LNCaP clone FGC (cell line): Measurements from ENCODE around the gene CD200R1.
"Not testable (repeated sequence)": the region's sequence is repeated elsewhere in the genome, so short reads cannot be mapped to it uniquely, and the experiment has no call there.

Experiments used
- DNase-seq: peaks from one replicate; pipeline ENCODE4 v3.0.0-alpha.2; 2011; ENCODE audit warnings: low read depth
- H3K4me3 ChIP-seq: 2 replicates; pipeline ENCODE4 v1.5.1; 2011; ENCODE audit warnings: mild to moderate bottlenecking, low read depth, low read length, control low read depth
- TF ChIP-seq, protein P1 (sequence below): IDR thresholded peaks from 2 replicates; pipeline ENCODE4 v1.5.1; 2012; ENCODE audit warnings: mild to moderate bottlenecking; ENCODE audit not compliant: control insufficient read depth, insufficient read depth; ENCODE audit errors: extremely low read depth

The CD200R1 gene

DNA sequence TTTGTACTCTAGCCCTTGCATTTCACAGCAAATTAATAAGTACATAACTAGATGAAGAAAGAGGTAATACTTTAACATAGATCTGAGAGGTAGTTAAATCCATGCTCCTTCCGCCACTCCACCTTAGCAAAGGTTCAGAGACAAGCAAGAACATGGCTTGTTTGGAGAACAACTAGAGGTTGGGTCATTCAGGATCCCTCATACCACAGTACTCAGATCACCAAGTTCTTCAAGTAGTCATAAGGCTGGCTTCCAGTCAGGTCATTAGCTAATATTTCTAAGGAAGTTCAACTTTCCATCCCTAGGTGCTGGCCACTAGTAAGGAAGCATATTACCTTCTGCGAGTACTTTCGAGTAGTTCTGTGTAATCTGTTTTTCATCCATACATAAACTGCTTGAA is 44.1 kb downstream of the CD200R1 start:
- no peak for DNase-seq
- H3K4me3 ChIP-seq = no peak overlapping the region
- TF ChIP-seq, protein P1, sequence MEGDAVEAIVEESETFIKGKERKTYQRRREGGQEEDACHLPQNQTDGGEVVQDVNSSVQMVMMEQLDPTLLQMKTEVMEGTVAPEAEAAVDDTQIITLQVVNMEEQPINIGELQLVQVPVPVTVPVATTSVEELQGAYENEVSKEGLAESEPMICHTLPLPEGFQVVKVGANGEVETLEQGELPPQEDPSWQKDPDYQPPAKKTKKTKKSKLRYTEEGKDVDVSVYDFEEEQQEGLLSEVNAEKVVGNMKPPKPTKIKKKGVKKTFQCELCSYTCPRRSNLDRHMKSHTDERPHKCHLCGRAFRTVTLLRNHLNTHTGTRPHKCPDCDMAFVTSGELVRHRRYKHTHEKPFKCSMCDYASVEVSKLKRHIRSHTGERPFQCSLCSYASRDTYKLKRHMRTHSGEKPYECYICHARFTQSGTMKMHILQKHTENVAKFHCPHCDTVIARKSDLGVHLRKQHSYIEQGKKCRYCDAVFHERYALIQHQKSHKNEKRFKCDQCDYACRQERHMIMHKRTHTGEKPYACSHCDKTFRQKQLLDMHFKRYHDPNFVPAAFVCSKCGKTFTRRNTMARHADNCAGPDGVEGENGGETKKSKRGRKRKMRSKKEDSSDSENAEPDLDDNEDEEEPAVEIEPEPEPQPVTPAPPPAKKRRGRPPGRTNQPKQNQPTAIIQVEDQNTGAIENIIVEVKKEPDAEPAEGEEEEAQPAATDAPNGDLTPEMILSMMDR = no peak

DNA sequence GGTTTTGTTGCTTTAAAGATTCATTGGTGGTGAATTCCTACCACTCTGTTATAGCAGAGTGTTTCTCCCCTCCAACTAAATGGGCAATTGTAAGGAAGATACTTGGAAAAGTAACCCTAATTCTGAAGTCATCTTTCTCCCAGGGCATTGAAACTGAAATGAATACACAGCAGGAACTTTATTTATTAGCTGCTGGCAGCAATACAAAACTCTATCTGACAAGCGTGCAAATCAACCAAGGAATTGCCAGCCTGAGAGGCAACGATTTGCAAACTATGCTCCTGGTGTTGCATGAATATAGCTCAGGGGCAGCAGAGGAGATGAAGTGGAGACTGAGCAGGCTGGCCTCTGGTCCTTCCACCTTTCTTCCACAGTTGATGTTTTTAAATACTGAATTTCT is 48.9 kb downstream of the CD200R1 start:
- TF ChIP-seq, protein P1 = no peak
- no peak overlapping the region for H3K4me3 ChIP-seq
- no peak for DNase-seq

DNA sequence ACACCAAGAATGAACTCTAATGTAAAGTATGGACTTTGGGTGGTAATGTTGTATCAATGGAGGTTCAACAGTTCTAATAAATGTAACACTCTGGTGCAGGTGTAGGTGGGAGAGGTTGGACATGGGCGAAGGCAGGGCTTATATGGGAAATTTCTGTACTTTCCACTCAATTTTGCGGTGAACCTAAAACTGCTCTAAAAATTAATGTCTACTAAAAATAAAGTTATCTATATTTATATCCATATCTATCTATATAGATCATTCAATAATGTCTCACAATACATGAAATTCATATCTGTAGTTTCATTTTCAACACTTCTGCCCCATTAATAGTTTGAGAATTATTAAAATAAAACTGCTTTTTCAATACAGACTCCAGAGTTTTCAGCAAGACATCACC is 49.3 kb downstream of the CD200R1 start:
- no peak for DNase-seq
- H3K4me3 ChIP-seq = no peak overlapping the region
- TF ChIP-seq, protein P1 = no peak

DNA sequence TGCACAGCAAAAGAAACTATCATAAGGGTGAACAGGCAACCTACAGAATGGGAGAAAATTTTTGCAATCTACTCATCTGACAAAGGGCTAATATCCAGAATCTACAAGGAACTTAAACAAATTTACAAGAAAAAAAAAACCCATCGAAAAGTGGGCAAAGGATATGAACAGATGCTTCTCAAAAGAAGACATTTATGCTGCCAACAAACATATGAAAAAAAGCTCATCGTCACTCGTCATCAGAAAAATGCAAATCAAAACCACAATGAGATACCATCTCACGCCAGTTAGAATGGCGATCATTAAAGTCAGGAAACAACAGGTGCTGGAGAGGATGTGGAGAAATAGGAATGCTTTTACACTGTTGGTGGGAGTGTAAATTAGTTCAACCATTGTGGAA is 55.4 kb downstream of the CD200R1 start:
- not testable (repeated sequence) for DNase-seq

DNA sequence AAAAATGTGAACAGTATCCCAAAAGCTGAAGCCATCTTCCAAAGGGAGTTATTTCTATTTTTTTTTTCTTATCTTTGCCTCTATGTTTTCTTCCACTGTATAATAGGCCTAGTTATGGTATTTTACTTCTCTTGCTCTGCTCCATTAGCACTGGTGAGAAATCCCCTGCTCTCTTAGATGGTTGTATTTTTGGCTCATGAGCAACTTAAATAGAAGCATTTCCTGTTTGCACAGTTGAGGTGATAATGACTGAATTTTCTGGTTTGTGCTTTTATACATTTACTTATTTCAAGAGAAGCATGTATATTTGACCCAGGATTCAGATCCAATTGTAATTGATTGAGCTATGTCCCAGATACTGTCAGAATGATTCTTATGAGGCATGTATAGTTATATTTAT is 66.7 kb downstream of the CD200R1 start:
- TF ChIP-seq, protein P1 = no peak
- no peak overlapping the region for H3K4me3 ChIP-seq
- DNase-seq = no peak

More for the DNA sequence above, 55.4 kb downstream of the CD200R1 start:
- not testable (repeated sequence) for H3K4me3 ChIP-seq

DNA sequence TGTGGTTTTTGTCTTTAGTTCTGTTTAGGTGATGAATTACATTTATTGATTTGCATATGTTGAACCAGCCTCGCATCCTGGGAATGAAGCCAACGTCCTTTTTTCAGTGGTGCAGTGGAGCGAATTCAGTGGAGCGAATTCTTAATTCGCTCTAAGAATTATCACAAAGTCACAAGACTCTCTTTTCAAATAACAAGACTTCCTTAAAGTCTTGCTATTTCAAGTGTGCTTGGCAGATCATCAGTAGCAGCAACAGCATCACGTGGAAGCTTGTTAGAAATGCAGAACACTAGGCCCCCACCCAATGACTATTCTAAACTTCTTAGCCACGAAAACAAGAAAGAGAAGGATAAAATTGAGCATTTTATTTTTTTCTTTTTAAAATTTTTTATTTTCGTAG is 70.1 kb downstream of the CD200R1 start:
- TF ChIP-seq, protein P1 = no peak
- DNase-seq = no peak
- no peak overlapping the region for H3K4me3 ChIP-seq

DNA sequence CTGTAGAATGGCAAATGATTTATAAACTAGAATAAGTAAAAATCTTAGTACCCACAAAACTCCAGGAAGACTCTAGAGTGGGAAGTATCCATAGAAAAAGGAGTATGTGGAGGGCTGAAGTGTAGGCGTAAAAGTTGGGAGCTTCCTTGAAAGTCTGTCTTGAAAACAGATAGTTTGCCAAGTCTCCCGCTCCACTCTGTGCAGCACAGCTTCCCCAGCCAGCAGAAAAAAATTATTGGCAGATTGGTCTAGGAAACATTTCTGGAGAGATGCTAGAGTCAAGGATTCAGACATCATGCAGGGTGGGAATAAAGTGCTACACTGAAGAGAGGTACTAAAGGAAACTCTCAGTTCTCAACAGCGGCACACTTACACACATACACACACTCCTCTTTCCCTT is 74.8 kb downstream of the CD200R1 start:
- TF ChIP-seq, protein P1 = no peak
- no peak overlapping the region for H3K4me3 ChIP-seq
- no peak for DNase-seq
